GM19328 (cell line): ENCODE results near the gene FAM76B.

Experiments used
- ATAC-seq: cut with Tn5 transposase; IDR thresholded peaks from one replicate; pipeline ENCODE4 v1.9.1; 2021; ENCODE audit warnings: mild to moderate bottlenecking, moderate library complexity; ENCODE audit not compliant: unreplicated experiment

FAM76B gene

GRCh38 chr11:95734009-95734572 is 55.5 kb downstream of the FAM76B start:
- no peak for ATAC-seq

GRCh38 chr11:95732930-95733602 is 56.5 kb downstream of the FAM76B start:
- no peak for ATAC-seq

DNA sequence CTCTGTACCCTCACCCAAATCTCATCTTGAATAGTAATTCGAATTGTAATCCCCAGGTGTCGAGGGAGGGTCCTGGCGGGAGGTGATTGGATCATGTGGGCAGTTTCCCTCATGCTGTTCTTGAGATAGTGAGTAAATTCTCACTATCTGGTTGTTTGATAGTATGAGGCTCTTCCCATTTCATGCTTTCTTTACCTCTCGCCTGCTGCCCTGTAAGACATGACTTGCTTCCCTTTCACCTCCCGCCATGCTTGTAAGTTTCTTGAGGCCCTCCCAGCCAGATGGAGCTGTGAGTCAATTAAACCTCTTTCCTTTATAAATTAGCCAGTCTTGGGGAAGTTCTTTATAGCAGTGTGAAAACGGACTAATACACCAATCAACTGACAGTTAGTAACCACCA is 60.1 kb downstream of the FAM76B start:
- ATAC-seq: no peak

DNA sequence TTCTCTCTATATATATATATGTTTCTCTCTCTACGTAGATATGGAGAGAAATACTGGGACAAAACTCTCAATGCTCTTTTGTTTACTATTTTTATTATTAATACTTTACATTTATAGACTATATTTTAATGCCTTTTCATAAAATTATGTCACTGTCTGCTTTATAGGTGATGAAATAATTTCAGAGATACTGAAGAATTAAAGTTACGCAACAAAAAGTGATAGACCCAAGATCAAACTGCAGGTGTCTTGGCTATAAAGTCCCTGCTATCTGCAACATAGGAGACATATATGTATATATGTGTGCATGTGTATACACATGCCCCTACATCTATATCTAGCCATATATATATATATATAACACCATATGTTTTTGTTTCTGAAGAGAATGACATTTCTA is 60.8 kb downstream of the FAM76B start:
- ATAC-seq: no peak

- ATAC-seq: no peak
These were observed 61.5 kb downstream of the FAM76B start for GRCh38 chr11:95728094-95728493.

DNA sequence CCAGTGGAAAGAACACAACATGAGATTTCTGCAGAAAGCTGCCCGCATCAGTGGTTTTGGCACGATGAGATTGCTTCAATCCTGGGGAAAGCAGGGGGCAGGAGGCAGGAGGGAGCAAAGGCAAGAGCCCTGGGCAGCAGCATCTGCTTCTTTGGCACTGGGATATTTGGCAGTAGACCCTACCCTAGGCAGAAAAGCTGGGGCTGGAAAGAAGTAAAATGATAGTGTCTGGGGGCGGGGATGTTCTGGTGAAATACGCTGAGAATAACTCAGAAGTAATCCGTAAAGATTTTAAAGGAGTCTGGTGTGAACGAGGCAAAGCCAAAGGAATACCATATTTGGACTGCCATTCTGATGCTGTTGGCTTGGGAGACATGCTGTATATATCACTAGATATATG is 62.0 kb downstream of the FAM76B start:
- ATAC-seq: no peak

DNA sequence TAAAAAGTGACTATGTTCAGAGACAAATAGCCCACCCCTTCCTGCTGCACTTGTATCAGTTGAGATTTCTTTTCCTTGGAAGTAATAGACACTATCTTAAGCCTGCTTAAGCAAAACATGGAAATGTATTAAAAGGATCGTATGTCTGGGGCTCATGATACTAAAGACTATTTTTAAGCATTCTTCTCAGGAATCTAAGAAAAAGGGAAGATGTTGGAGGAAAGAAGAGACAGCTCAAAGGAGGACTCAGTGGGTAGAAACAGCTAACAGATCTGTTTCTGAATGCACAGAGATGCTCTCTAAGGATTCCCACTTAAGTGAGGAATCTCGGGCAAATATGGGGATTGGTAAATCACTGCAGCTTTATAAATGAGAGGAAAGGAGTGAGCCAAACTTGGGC is 62.5 kb downstream of the FAM76B start:
- no peak for ATAC-seq

- ATAC-seq: no peak
These were observed 64.4 kb downstream of the FAM76B start for GRCh38 chr11:95725196-95725595.

GRCh38 chr11:95723361-95723942 is 66.1 kb downstream of the FAM76B start:
- no peak for ATAC-seq

DNA sequence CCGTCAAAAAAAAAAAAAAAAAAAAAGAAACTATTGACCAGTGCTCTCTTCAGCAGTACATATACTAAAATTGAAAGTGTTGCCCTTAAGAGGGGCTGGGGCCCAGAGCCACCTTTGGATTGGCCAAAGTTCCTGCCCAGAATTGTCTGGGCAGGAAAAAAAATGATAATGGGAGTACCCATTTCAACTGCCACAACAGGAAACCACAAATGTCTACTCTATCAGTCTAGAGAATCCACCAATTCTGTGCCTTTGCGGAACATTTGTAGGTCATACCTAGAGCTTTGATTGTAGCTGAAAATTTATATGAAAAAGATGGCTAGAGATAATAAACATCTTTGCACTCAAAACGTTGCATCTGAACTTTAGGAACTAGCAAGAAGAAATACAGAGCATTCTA is 69.4 kb downstream of the FAM76B start:
- ATAC-seq: no peak
